HG03469 (cell line): ENCODE measurements around the gene FCGR2B.
"Not testable (repeated sequence)": the region's sequence is repeated elsewhere in the genome, so short reads cannot be mapped to it uniquely, and the experiment has no call there.

ENCODE experiments used
- ATAC-seq: cut with Tn5 transposase; IDR thresholded peaks from one replicate; pipeline ENCODE4 v1.9.1; 2021; ENCODE audit warnings: mild to moderate bottlenecking, moderate library complexity, moderate number of reproducible peaks; ENCODE audit not compliant: unreplicated experiment

FCGR2B gene

DNA sequence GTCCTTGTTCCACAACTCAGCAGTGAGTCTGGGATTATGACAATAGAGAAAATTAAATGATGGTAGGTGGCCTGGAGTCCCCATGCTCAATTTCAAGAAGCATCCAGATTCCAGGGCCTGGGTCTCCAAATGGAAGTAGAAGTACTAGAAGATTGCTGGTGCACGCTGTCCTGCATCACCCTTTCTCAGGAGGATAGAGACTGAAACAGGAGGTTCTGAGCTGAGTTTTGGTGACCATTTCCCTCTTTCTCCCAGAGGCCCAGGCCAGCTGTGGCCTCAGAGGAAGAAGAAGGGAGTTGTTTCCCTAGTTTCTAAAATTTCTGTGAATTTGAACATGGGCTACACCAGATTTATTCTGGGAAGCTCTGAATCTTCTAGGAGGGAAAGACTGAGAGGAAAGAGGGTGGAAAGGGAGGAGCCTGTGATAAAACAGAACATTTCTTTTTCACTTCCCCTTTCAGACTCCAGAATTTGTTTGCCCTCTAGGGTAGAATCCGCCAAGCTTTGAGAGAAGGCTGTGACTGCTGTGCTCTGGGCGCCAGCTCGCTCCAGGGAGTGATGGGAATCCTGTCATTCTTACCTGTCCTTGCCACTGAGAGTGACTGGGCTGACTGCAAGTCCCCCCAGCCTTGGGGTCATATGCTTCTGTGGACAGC is at the start of gene FCGR2B:
TSS of gene FCGR2B (plus strand) at position 460 of the 656 bp plus-strand sequence. CDS start at position 559, 99 bp downstream.
- ATAC-seq, result peak; percentile 43

DNA sequence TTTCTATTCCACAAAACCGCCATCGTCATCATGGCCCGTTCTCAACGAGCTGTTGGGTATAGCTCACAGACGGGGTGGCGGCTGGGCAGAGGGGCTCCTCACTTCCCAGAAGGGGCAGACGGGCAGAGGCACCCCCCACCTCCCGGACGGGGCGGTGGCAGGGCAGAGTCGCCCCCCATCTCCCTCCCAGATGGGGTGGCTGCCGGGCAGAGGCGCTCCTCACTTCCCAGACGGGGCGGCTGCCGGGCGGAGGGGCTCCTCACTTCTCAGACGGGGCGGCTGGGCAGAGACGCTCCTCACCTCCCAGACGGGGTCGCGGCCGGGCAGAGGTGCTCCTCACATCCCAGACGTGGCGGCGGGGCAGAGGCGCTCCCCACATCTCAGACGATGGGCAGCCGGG is 46.5 kb upstream of the FCGR2B start:
- not testable (repeated sequence) for ATAC-seq

DNA sequence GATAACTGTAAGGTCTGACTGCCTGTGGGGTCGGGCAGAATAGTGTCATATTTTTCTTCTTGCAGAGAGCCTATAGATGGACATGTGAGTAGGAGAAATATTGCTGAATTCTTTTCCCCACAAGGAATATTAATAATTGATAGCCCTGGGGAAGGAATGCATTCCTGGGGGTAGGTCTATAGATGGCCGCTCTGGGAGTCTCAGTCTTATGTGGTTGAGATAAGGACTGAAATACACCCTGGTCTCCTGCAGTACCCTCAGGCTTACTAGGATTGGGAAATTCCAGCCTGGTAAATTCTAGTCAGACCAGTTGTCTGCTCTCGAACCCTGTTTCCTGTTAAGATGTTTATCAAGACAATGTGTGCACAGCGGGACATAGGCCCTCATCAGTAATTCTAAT is 44.4 kb upstream of the FCGR2B start:
- ATAC-seq, result not testable (repeated sequence)

- ATAC-seq, result not testable (repeated sequence)
Observed at GRCh38 chr1:161620399-161620798, 42.5 kb upstream of the FCGR2B start.

GRCh38 chr1:161621181-161622000 is 41.6 kb upstream of the FCGR2B start:
- ATAC-seq, result not testable (repeated sequence)

DNA sequence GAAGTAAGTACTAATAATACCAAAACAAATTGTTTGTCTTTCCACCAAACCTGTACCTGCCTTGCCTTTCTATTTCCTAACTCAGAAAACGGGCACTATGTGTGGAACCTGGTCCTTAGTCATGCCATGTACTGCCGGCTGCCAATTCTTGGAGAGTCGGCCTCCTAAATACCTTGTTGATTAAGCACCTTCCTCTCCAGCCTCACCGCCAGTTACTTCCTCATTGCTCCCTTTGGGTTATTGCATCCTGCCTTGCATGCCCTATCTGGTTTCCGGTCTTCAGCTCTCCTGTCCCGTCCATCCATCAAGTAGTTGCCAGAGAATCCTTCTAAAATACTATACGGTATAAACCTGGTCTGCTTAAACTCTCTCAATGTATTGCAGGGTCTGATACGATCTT is 40.9 kb upstream of the FCGR2B start:
- ATAC-seq, result not testable (repeated sequence)

DNA sequence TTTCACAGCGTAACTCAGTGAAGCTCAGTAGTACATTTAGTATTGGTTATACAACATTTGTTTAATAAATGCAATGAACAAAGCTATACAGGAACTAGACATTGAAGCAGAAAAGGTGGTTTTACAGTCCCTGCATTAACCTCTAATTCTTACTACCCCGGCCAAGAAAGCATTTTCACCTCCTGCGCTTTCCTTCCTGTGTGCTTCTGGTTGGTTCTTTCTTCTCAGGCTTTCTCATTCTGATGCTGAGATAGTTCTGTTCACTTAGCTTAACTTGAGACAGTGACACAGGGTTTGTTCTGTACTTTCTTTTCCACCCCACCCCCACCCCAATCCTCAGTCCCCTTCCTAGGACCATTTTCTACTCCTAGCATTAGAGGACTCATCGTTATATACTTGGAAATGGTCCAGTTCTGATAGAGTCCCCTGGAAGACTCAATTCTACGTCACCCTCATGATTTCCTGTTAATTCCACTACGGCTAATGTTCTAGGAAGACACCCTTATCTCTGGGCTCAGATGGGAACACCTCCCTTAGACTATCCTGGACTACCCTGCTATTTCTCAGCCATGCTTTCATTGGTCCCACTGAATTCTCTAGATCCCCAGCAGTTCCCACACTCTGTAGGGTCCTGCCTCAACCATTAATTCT is 39.4 kb upstream of the FCGR2B start:
- ATAC-seq, result not testable (repeated sequence)

- not testable (repeated sequence) for ATAC-seq
Observed at GRCh38 chr1:161624605-161625004, 38.3 kb upstream of the FCGR2B start.

GRCh38 chr1:161626445-161627146 is 36.3 kb upstream of the FCGR2B start:
- ATAC-seq, result not testable (repeated sequence)

- not testable (repeated sequence) for ATAC-seq
Observed at GRCh38 chr1:161630128-161630742, 32.7 kb upstream of the FCGR2B start.

GRCh38 chr1:161631076-161631475 is 31.9 kb upstream of the FCGR2B start, which contains the start of gene FCGR3B:
FCGR3B (minus strand) TSS chr1:161631176; CDS start chr1:161631094, 82 bp downstream.
- no peak for ATAC-seq

DNA sequence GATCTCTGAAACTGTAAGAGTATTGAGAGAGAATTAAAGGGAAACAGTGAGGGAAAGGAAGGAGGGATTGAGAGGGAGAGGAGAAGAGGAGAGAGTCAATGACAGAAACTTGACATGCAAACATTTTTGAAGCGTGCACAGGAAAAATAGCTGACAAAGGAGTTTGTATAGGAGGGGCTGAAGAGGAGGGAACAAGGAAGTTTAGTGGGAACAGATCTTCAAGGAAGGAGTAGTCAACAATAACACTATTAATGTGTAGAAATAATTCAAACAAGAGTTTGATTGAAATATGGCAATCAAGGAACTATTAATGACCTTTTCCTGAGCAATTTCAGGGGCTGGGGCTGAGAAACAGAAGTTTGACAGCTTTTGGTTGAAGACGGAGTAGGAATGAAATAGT is 27.9 kb upstream of the FCGR2B start:
- not testable (repeated sequence) for ATAC-seq

- ATAC-seq, result not testable (repeated sequence)
Observed at GRCh38 chr1:161636189-161636782, 26.7 kb upstream of the FCGR2B start.

- ATAC-seq, result not testable (repeated sequence)
Observed at GRCh38 chr1:161636976-161637375, 26.0 kb upstream of the FCGR2B start.

- ATAC-seq, result not testable (repeated sequence)
Observed at GRCh38 chr1:161638251-161638993, 24.5 kb upstream of the FCGR2B start.

GRCh38 chr1:161639203-161639602 is 23.7 kb upstream of the FCGR2B start:
- ATAC-seq, result not testable (repeated sequence)

- not testable (repeated sequence) for ATAC-seq
Observed at GRCh38 chr1:161642697-161643096, 20.2 kb upstream of the FCGR2B start.

GRCh38 chr1:161643481-161644208 is 19.3 kb upstream of the FCGR2B start:
- not testable (repeated sequence) for ATAC-seq
